Skeletal muscle cell (primary cell): ENCODE data around the gene BCAM.
A peak's percentile ranks its signal among the peaks of the same experiment; 100 is the strongest.
"Not testable (repeated sequence)": the region's sequence is repeated elsewhere in the genome, so short reads cannot be mapped to it uniquely, and the experiment has no call there.

Experiments used
- DNase-seq: peaks from one replicate; pipeline ENCODE4 v3.0.0-alpha.2; 2010; ENCODE audit warnings: low read depth
- H3K4me3 ChIP-seq: 2 replicates; pipeline ENCODE4 v1.5.1; 2011; ENCODE audit warnings: low read depth, mild to moderate bottlenecking, control low read depth, low read length, moderate library complexity

BCAM gene, protein sequence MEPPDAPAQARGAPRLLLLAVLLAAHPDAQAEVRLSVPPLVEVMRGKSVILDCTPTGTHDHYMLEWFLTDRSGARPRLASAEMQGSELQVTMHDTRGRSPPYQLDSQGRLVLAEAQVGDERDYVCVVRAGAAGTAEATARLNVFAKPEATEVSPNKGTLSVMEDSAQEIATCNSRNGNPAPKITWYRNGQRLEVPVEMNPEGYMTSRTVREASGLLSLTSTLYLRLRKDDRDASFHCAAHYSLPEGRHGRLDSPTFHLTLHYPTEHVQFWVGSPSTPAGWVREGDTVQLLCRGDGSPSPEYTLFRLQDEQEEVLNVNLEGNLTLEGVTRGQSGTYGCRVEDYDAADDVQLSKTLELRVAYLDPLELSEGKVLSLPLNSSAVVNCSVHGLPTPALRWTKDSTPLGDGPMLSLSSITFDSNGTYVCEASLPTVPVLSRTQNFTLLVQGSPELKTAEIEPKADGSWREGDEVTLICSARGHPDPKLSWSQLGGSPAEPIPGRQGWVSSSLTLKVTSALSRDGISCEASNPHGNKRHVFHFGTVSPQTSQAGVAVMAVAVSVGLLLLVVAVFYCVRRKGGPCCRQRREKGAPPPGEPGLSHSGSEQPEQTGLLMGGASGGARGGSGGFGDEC

DNA sequence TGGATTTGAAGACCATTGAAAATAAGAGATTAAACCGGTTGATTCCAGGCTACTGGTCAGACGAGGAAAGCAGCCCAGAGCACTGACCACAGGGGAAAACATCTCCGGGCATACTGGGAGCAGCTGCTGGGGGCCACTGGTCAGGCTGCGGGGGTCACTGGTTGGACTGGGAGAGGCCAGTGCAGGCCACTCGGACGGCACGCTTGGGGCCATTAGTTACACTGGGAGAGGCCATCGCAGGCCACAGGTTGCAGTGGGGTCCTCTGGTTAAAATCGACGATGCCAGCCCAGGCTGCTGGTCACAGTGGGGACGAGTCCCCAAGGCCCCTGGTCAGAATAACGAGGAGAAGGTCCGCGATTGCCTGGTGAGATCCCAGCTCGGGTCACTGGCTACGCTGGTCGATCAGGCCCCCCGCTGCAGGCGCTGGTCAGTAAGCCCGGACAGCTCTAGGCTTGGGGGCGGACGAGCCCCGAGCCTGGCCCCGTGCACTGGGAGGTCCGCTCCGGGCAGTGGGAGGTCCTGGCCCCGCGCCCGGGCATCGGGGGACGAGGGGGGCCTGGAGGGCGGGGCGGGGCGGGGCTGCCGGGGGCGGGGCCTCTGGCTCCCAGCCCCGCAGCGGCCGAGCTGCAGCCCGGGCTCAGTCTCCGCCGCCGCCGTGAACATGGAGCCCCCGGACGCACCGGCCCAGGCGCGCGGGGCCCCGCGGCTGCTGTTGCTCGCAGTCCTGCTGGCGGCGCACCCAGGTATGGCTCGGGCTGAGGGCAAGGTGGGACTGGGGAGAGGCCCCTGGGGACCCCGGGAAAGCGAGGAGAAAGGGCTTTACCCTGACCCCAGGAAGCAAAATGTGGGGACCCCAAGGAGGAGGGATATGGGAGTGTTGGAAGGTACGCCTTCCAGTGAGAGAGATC is at the start of gene BCAM:
Gene BCAM, plus strand, starts transcription at position 641 of the 909 bp plus-strand sequence. Its CDS starts 22 bp downstream, at position 663.
- DNase-seq: no peak
- H3K4me3 ChIP-seq: peak within 1 kb of the TSS; percentile 64

DNA sequence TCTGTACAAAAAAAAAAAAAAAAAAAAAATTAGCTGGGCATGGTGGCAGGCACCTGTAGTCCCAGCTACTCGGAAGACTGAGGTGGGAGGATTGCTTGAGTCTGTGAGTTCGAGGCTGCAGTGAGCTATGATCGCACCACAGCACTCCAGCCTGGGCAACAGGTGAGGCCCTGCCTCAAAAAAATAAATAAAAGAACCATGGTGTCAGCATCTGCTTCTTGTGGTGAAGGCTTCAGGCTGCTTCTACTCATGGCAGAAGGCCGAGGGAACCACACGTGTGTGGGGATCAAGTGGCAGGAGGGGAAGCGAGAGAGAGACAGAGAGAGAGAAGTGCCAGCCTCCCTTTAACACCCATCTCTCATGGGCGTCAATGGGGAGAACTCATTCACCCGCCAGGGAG is 46.9 kb upstream of the BCAM start:
- no peak for DNase-seq
- H3K4me3 ChIP-seq: no peak overlapping the region

DNA sequence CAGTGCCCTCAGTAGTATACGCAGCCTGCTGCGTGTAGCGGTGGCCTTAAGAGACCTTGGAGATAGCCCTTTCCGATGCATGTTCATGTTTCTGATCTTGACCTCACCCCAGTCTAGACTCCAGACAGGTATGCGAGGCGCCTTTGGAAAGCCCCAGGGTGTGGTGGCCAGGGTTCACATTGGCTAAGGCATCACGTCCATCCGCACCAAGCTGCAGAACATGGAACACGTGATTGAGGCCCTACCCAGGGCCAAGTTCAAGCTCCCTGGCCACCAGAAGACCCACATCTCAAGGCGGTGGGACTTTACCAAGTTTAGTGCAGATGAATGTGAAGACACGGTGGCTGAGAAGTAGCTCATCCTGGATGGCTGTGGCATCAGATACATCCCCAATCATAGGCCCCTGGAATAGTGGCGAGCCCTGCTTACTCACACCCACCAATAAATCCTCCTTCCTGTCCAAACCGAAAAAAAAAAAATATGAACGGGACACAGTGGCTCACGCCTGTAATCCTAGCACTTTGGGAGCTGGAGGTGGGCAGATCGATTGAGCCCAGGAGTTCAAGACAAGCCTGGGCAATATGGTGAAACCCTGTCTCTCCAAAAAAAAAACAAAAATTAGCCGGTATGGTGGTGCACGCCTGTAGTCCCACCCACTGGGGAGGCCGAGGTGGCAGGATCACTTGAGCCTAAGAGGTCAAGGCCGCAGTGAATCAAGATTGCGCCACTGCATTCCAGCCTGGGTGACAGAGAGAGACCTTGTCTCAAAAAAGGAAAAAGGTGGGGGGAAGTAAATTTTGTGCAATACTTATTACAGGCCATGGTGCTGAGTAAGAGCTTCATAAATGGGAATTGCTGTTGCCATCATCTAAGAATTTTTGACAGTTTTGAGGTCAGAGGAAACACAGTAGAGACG is 43.6 kb upstream of the BCAM start:
- H3K4me3 ChIP-seq: no peak overlapping the region
- no peak for DNase-seq

DNA sequence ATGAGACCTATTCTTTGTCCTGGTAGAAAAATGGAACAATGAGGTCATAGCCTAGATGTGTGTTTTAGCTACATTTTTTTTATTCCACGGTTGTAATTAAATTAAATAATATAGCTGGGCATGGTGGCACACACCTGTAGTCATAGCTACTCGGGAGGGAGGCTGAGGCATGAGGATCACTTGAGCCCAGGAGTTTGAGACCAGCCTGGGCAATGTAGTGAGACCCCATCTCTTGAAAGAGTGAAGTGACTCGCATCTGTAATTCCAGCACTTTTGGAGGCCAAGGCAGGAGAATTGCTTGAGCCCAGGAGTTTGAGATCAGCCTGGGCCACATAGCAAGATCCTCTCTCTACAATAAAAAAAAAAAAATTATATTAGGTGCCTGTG is 43.0 kb upstream of the BCAM start:
- no peak for DNase-seq
- no peak overlapping the region for H3K4me3 ChIP-seq

DNA sequence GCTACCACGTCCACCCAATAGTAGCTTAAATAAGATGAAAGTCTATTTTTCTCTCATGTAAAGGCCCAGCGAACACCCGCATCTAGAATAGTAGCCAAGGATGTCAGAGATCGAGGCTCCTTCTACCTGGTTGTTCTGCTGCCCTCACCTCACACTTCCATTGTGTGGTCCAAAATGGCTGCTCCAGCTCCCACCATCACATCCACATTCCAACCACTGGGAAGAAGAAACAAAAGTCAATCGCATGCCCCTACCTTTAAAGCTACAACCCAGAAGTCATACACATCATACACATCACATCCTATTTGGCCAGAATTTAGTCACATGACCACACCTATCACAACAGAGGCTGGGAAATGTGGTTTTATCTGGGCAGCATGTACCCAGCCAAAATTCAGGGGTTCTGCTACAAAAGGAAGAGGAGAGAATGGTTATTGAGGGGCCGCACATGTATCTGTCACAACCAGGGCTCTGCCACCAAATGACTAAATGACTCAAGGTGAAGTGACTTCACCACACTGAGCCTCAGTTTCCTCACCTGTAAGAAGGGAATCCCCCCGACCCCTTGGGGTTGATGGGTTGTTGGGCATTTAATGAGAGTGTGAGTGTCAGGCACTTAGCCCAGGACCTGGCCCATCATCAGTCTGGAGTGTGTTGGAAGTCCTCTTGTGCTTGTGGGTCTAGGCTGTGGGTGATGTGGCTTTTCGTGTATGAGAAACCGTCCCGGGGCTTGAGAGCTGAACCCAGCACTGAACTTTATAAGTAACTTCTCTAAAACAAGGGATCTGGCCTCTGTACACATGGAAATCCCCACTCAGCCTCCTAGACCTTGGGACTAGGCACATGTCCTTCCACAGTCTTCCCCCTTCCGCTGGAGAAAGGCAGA is 41.4 kb upstream of the BCAM start:
- no peak overlapping the region for H3K4me3 ChIP-seq
- no peak for DNase-seq

DNA sequence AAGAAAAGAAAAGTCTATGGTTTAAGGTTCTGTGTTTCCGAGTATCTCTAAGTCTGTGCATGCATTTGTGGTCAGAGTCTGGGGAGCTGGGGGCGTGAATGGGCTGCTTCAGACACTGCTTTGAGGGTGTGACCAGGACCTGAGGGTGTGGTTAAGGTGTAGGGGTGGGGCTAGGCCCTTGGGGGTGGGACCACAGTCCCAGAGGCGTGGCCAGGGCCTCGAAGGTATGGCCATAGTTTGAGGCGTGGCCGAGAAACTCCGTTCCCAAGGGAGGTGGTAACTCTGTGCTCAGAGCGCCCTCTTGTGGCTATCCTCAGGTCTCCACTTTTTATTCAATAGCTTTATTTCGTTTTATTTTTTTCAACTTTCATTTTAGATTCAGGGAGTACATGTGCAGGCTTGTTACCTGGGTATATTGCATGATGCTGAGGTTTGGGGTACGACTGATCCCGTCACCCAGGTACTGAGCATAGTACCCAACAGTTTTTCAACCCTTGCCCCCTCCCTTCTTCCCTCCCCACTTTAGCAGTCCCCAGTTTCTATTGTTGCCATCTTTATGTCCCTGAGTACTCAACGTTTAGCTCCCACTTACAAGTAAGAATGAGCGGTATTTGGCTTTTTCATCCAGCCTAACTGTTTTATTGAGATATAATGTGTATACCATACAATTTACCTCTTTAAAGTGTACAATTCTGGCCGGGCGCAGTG is 38.2 kb upstream of the BCAM start:
- no peak overlapping the region for H3K4me3 ChIP-seq
- peak; percentile 74 for DNase-seq

DNA sequence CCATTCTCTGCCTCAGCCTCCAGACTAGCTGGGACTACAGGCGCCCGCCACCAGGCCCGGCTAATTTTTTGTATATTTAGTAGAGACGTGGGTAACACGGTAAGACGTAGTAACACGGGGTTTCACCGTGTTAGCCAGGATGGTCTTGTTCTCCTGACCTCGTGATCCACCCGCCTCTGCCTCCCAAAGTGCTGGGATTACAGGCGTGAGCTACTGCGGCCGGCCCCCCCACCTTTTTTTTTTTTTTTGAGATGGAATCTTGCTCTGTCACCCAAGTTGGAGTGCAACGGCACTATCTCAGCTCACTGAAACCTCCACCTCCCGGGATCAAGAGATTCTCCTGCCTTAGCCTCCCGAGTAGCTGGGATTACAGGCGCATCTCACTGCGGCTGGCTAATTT is 36.8 kb upstream of the BCAM start:
- not testable (repeated sequence) for H3K4me3 ChIP-seq, DNase-seq

DNA sequence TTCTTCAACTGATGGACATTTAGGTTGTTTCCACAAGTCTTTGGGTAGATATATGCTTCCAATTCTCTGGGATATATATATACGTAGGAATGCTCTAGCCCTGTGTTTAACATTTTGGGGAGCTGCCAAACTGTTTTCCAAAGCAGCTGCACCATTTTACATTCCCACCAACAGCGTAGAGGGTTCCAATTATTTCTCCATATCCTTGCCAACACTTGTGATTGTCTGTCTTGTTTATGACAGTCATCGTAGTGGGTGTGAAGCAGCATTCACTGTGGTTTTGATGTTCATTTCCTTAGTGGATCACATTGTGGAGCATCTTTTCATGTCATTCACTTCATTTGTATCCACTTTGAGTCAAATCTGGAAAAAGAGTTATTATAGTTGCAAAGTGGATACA is 35.9 kb upstream of the BCAM start:
- H3K4me3 ChIP-seq: no peak overlapping the region
- DNase-seq: no peak

DNA sequence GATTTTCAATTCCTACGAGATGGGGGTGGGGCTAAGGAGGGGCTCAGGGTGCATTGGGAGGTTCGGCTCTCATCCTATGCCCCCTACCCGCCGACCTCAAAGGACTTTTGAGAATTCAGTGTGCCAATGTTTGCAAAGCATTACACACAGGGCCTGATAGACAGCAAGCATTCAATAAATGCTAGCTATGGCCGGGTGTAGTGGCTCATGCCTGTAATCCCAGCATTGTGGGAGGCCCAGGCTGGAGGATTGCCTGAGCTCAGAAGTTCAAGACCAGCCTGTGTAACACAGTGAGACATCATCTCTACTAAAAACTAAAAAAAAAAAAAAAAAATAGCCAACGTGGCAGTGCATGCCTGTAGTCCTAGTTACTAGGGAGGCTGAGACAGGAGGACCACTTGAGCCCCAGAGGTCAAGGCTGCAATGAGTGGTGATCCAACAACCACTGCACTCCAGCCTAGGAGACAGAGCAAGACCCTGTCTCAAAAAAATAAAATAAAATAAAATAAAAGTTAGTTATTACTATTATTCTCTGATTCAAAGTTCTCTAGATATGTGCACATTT is 33.1 kb upstream of the BCAM start:
- no peak overlapping the region for H3K4me3 ChIP-seq
- DNase-seq: no peak

DNA sequence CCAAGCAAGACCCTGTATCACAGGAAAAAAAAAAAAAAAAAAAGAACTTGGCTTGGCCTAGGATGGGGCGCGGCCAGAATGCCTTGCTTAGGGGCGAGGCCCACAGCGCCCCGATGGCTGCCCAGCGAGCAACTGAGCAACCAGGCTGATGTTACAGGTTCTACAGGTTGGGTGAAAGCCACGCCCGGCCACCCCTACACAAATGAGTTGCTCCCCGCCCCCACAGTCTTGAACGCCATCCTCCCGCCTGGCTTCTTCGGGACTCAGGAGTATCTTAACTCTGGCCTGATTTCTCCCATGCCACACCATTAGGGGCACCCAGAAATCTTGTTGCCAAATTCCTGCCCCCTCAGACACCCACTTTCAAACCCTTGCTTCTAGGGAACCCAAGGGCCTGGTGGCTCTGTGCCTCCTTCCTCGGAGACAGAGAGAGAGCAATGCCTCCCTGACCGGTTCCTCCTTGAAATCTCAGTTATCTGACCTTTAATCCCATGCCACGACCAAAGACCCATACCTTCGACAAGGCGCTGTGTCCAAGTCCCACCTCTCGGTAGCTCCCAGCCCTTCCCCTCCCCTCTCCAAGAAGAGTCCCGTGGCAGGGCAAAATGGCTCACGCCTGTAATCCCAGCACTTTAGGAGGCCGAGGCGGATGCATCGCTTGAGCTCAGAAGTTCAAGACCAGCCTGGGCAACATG is 32.4 kb upstream of the BCAM start:
- no peak for DNase-seq
- H3K4me3 ChIP-seq: no peak overlapping the region

DNA sequence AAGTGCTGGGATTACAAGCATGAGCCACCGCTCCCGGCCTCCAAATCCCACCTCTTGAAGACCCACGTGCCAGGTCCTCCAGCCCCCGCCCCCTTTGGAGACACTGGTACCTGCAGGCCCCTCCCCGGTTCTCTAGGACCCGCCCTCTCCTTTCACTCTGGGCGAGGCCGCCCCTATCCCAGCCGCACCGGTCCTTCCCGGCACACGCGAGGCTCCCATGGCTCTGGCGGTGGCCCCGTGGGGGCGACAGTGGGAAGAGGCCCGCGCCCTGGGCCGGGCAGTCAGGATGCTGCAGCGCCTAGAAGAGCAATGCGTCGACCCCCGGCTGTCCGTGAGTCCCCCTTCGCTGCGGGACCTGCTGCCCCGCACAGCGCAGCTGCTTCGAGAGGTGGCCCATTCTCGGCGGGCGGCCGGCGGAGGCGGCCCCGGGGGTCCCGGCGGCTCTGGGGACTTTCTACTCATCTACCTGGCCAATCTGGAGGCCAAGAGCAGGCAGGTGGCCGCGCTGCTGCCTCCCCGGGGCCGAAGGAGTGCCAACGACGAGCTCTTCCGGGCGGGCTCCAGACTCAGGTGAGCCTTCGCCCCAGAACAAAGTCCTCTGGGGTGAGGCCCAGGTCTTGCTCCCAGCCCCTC is 31.1 kb upstream of the BCAM start, which contains the start of gene CBLC:
Gene CBLC, plus strand, starts transcription at position 176 of the 633 bp plus-strand sequence. Its CDS starts 42 bp downstream, at position 218.
- H3K4me3 ChIP-seq: no peak within 1 kb of the TSS
- no peak for DNase-seq

DNA sequence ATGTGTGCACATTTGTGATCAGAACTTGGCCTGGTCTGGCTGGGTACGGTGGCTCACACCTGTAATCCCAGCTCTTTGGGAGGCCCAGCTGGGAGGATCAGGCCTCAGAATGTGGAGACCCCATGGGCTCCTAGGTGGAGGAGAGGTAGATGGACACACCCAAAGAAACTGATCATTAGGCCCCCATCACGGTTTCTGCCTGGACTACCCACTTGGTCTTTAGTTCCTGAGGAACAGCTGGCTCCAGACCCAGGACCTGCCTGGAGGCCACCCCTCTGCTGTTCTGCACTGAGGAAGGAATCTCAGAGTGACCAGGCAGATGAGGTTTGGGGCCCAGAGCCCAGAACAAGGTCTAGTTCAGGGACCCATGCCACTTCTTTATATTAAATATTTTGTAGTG is 29.8 kb upstream of the BCAM start:
- H3K4me3 ChIP-seq: no peak overlapping the region
- no peak for DNase-seq

DNA sequence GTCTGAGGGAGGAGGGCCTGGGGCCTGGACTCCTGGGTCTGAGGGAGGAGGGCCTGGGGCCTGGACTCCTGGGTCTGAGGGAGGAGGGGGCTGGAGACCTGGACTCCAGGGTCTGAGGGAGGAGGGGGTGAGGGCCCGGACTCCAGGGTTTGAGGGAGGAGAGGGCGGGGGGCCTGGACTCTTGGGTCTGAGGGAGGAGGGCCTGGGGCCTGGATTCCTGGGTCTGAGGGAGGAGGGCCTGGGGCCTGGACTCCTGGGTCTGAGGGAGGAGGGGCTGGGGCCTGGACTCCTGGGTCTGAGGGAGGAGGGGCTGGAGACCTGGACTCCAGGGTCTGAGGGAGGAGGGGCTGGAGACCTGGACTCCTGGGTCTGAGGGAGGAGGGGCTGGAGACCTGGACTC is 27.2 kb upstream of the BCAM start:
- DNase-seq, H3K4me3 ChIP-seq: not testable (repeated sequence)

DNA sequence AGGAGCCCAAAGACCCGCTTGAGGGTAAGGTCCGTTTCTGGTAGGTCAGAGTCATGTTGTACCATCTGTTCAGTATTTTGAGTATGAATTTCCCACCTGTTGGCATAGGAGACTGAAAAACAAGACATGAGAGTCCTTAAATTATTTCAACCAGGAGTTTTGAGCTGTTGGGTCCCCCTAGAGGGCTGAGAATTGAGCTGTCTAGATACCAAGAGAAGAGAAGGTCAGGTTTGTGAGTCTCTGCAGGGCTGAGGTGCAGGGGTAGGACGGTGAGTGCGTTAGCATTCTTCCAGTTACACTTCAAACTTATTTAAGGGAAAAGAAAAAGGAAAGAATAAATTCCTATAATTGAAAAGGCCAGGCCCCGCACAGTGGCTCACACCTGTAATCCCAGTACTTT is 26.2 kb upstream of the BCAM start:
- DNase-seq: no peak
- H3K4me3 ChIP-seq: no peak overlapping the region

DNA sequence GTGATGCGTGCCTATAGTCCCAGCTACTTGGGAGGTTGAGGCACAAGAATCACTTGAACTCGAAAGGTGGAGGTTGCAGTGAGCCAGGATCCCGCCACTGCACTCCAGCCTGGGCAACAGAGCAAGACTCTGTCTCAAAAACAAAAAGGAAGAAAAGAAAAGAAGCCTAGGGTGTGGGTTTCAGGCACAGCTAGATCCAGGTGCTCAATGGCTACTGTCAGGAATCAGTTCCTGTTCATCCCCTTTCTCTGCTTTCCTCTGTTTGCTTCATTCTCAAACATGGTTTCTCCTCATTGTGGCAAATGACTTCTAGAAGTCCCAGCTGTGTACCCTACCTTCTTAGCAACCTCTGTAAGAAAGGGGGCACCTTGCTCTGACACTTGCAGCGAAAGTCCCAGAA is 25.4 kb upstream of the BCAM start:
- DNase-seq: no peak

DNA sequence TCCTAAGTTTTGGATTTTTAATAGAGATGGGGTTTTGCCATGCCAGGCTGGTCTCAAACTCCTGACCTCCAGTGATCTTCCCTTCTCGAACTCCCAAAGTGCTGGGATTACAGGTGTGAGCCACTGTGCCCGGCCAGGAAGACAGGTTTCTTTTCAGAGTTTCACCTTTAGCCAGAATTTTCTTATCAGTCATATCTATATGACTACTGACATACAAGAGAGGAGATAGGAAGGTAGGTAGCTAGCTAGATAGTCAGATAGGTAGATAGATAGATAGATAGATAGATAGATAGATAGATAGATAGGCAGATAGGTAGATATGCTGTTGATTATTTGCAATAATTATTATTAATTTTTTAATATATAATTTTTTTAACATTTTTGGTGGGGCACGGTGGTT is 23.6 kb upstream of the BCAM start:
- no peak for DNase-seq

More for the DNA sequence above, 25.4 kb upstream of the BCAM start:
- no peak overlapping the region for H3K4me3 ChIP-seq

More for the DNA sequence above, 23.6 kb upstream of the BCAM start:
- H3K4me3 ChIP-seq: no peak overlapping the region
